Ascending aorta (tissue), 2 donors: ENCODE data around the gene SDS. TPM values are rescaled to one million over a fixed set of nuclear protein-coding genes. Genes with fewer than 3 reads are reported as not detected.

ENCODE experiments used
- DNase-seq, 2 donors: peaks; one replicate each; pipeline ENCODE4 v3.0.0-alpha.2; 2019; ENCODE audit warnings: low spot score in 2 of 2
- H3K27ac ChIP-seq, 2 donors: fragments of 200-600 bp; sonication (generic); one replicate each; pipeline ENCODE4 v1.5.1; 2016 to 2017; ENCODE audit warnings: mild to moderate bottlenecking in 1 of 2
- H3K27me3 ChIP-seq: fragments of 200-600 bp; sonication (generic); one replicate; pipeline ENCODE4 v1.5.1; 2017
- H3K36me3 ChIP-seq, 2 donors: fragments of 200-600 bp; sonication (generic); one replicate each; pipeline ENCODE4 v1.5.1; 2016
- H3K4me1 ChIP-seq, 2 donors: fragments of 200-600 bp; sonication (generic); one replicate each; pipeline ENCODE4 v1.5.1; 2016 to 2017; ENCODE audit warnings: mild to moderate bottlenecking in 1 of 2
- H3K4me3 ChIP-seq, 2 donors: fragments of 200-600 bp; sonication (generic); one replicate each; pipeline ENCODE4 v1.5.1; 2016 to 2017; ENCODE audit warnings: mild to moderate bottlenecking in 1 of 2
- H3K9me3 ChIP-seq, 2 donors: fragments of 200-600 bp; sonication (generic); one replicate each; pipeline ENCODE4 v1.5.1; 2016
- CTCF ChIP-seq, 3 experiments: fragments of 200-600 bp in 2 of 3; fragments of 450-650 bp in 1 of 3; sonication (generic) in 2 of 3; IDR thresholded peaks; one replicate each; pipeline ENCODE4 v1.5.1; 2016 to 2019; ENCODE audit warnings: antibody characterized with exemption in 3 of 3, mild to moderate bottlenecking in 1 of 3, moderate library complexity in 1 of 3
- intact Hi-C: fragments of 100-400 bp; cut with DNase I; formaldehyde crosslinking; loops from one replicate; pipeline ENCODE4 v1.15.1; 2023
- total RNA-seq: library from RNA; depleted of rRNA; stranded (reverse); fragments of >200 nt; gene quantifications from one replicate; pipeline ENCODE4 v1.1.0, GENCODE V29; 2016

SDS gene
- total RNA-seq, 1 donor from 2014 or later = 34.5 TPM

GRCh38 chr12:113439606-113440030, 35.9 kb upstream of the SDS start:
- TF ChIP-seq CTCF (IDR thresholded peaks at IDR 0.05) = peak in 2 of 3 experiments; percentile 24 to 43
- Histone ChIP-seq H3K27ac (no peak overlapping the region), H3K9me3 (no peaks in the 10 kb centered on the region), H3K4me1 (no peaks in the 10 kb centered on the region), H3K36me3 (no peaks in the 10 kb centered on the region), H3K4me3 (no peak overlapping the region), H3K27me3 (no peaks in the 10 kb centered on the region)
- DNase-seq = no peak
- intact Hi-C loops = no loop called here

DNA sequence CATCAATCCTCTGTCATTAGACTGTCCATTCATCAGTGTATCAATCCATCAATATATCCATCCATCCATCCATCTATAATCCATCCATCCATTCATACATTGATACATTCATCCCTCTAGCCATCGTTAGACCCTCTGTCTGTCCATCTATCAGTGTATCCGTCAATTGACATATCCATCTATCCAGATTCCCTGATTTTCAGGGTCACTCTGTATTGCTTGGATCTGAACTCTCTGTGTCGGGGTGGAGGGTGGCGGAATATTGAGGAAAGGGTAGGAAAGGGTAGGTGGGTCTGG, 35.6 kb upstream of the SDS start:
- H3K9me3 ChIP-seq = no peaks in the 10 kb centered on the region
- intact Hi-C loops = no loop called here
- no peaks in the 10 kb centered on the region for H3K36me3 ChIP-seq
- no peak for TF ChIP-seq CTCF (IDR thresholded peaks at IDR 0.05)
- H3K27me3 ChIP-seq = no peaks in the 10 kb centered on the region
- no peak for DNase-seq
- no peak overlapping the region for H3K27ac ChIP-seq
- no peaks in the 10 kb centered on the region for H3K4me1 ChIP-seq
- no peak overlapping the region for H3K4me3 ChIP-seq

DNA sequence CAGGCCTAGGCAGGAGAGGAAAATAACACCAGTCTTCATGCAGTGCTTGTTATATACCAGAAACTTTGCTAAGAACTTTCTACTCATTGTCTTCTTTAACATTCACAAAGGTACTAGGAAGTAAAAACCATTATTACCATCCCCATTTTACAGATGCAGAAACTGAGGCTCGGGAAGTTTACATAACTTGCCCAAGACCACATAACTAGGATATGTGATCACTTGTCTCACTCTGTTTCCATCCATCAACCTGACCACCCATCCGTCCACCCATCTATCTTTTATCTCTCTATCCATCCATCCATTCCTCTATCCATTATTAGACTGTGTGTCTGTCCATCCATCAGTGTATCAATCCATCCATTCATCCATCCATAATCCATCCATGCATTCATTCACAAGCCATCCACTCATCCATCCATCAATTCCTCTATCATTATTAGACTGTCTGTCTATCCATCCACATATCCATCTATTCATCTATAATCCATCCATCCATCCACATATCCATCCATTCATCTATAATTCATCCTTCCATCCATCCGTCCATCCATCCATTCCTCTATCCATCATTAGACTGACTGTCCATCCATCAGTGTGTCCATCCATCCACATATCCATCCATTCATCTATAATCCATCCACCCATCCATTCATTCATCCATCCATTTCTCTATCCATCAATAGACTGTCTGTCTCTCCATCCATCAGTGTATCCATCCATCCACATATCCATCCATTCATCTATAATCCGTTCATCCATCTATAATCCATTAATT, 35.0 kb upstream of the SDS start:
- no peak for DNase-seq
- intact Hi-C loops = no loop called here
- H3K36me3 ChIP-seq = no peaks in the 10 kb centered on the region
- H3K27ac ChIP-seq = no peak overlapping the region
- H3K27me3 ChIP-seq = no peaks in the 10 kb centered on the region
- H3K9me3 ChIP-seq = no peaks in the 10 kb centered on the region
- no peak for TF ChIP-seq CTCF (IDR thresholded peaks at IDR 0.05)
- no peaks in the 10 kb centered on the region for H3K4me1 ChIP-seq
- H3K4me3 ChIP-seq = no peak overlapping the region

DNA sequence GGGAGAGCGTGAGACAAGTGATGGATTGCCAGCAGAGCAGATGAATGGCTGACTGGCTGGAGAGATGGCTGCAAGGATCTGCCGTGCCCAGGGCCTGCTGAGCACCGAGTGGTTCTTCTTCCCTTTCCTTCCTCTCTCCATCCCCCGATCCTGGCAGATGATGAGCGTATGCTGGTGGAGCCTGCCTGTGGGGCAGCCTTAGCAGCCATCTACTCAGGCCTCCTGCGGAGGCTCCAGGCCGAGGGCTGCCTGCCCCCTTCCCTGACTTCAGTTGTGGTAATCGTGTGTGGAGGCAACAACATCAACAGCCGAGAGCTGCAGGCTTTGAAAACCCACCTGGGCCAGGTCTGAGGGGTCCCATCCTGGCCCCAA, 34.0 kb upstream of the SDS start:
- Histone ChIP-seq H3K9me3 (no peaks in the 10 kb centered on the region), H3K27me3 (no peaks in the 10 kb centered on the region), H3K4me1 (no peaks in the 10 kb centered on the region), H3K4me3 (no peak overlapping the region), H3K36me3 (no peaks in the 10 kb centered on the region), H3K27ac (no peak overlapping the region)
- DNase-seq = no peak
- intact Hi-C loops = no loop called here
- TF ChIP-seq CTCF (IDR thresholded peaks at IDR 0.05) = no peak

DNA sequence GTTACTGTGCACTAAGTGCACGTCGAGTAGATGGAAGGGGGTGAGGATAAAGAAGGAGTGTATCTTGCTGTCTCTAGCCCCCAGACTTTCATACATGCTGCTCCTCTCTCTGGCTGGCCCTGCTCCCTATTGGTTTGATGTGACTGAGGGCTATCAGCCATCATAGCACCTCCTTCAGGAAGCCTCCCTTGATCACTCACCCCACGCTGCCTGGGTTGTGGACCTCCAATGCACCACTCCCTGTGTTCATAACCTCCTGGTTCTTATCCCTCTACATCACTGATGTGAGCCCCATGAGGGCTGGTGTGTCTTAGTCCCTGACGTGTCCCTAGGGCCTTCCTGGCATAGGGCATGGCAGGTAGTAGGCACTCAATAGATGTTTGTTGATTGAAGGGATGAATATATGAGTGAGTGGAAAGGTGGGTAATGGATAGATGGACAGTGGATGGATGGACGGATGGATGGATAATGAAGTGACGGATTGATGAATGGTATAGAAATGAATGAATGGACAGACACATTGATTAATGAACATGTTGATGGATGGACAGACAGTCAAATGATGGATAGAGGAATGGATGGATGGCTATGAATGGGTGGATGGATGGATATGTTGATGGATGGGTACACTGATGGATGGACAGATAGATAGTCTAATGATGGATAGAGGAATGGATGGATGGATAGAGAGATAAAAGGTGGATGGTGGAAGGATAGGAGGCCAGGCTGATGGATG, 33.5 kb upstream of the SDS start:
- Histone ChIP-seq H3K36me3 (no peaks in the 10 kb centered on the region), H3K27ac (no peak overlapping the region), H3K4me1 (no peaks in the 10 kb centered on the region), H3K4me3 (no peak overlapping the region), H3K9me3 (no peaks in the 10 kb centered on the region), H3K27me3 (no peaks in the 10 kb centered on the region)
- intact Hi-C loops = no loop called here
- DNase-seq = no peak
- no peak for TF ChIP-seq CTCF (IDR thresholded peaks at IDR 0.05)
